ENCODE results near the gene RAD1. TPM values are rescaled to one million over a fixed set of nuclear protein-coding genes. Genes with fewer than 3 reads are reported as not detected.
A peak's percentile ranks its signal among the peaks of the same experiment; 100 is the strongest.

RAD1 gene
- polyA plus RNA-seq, 1 donor (not counting 4 experiments of a cell fraction or from before 2014, with no cell fraction given) = 23.1 TPM

- peaks cover 11% of the 10 kb centered on the region for H3K4me1 ChIP-seq (ENCODE audit: control insufficient read depth, extremely low read depth, insufficient read depth, low read length)
- no peak for FAIRE-seq
- H4K20me1 ChIP-seq (ENCODE audit: control insufficient read depth, extremely low read depth, insufficient read depth, low read length) = no peaks in the 10 kb centered on the region
- dilution Hi-C loops (cut with MboI; ENCODE audit: extremely low pct_ligation_motif_present, low sequenced_read_pairs) = no loop called here
- no peaks in the 10 kb centered on the region for H3K9me3 ChIP-seq (ENCODE audit: control insufficient read depth, low read depth, low read length)
- H3K4me3 ChIP-seq (ENCODE audit: control insufficient read depth in 2 of 3, extremely low read depth in 1 of 3, insufficient read depth in 2 of 3, low read depth in 1 of 3, low read length in 3 of 3) = peak overlapping the region; percentile 85 to 99 (median 86)
- no peak for DNase-seq (ENCODE audit: low read depth, low spot score)
- peaks cover 62% of the 10 kb centered on the region for H3K79me2 ChIP-seq (ENCODE audit: control insufficient read depth, insufficient read depth, low read length)
- H3K4me2 ChIP-seq (ENCODE audit: control insufficient read depth, extremely low read depth, insufficient read depth, low read depth, low read length) = peak overlapping the region; percentile 67
- no peak for TF ChIP-seq EZH2 (IDR thresholded peaks at IDR 0.05; ENCODE audit: low read length)
- TF ChIP-seq, protein P1, sequence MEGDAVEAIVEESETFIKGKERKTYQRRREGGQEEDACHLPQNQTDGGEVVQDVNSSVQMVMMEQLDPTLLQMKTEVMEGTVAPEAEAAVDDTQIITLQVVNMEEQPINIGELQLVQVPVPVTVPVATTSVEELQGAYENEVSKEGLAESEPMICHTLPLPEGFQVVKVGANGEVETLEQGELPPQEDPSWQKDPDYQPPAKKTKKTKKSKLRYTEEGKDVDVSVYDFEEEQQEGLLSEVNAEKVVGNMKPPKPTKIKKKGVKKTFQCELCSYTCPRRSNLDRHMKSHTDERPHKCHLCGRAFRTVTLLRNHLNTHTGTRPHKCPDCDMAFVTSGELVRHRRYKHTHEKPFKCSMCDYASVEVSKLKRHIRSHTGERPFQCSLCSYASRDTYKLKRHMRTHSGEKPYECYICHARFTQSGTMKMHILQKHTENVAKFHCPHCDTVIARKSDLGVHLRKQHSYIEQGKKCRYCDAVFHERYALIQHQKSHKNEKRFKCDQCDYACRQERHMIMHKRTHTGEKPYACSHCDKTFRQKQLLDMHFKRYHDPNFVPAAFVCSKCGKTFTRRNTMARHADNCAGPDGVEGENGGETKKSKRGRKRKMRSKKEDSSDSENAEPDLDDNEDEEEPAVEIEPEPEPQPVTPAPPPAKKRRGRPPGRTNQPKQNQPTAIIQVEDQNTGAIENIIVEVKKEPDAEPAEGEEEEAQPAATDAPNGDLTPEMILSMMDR (optimal IDR thresholded peaks at IDR 0.05 in 1 of 3, IDR thresholded peaks at IDR 0.05 in 1 of 3, conservative IDR thresholded peaks at IDR 0.05 in 1 of 3; ENCODE audit: extremely low read depth in 1 of 3, insufficient read depth in 2 of 3, low read length in 3 of 3) = no peak
- H3K27ac ChIP-seq (ENCODE audit: control insufficient read depth, insufficient read depth, low read length) = peak overlapping the region; percentile 82
- H3K9me1 ChIP-seq (ENCODE audit: control insufficient read depth, extremely low read depth, insufficient read depth, low read length) = no peaks in the 10 kb centered on the region
- H3K9ac ChIP-seq (ENCODE audit: control insufficient read depth, extremely low read depth, insufficient read depth, low read length) = peak overlapping the region; percentile 91
- no peak overlapping the region for H2AFZ ChIP-seq (ENCODE audit: control insufficient read depth, low read length)
- no peaks in the 10 kb centered on the region for H3K27me3 ChIP-seq (ENCODE audit: control insufficient read depth, extremely low read depth, insufficient read depth, low read length)
- peaks cover 3 to 4% of the 10 kb centered on the region in 2 experiments for H3K36me3 ChIP-seq (ENCODE audit: control insufficient read depth in 2 of 2, extremely low read depth in 1 of 2, insufficient read depth in 2 of 2, low read length in 2 of 2)
Measured at GRCh38 chr5:34916518-34916917, 1.2 kb upstream of the RAD1 start.

DNA sequence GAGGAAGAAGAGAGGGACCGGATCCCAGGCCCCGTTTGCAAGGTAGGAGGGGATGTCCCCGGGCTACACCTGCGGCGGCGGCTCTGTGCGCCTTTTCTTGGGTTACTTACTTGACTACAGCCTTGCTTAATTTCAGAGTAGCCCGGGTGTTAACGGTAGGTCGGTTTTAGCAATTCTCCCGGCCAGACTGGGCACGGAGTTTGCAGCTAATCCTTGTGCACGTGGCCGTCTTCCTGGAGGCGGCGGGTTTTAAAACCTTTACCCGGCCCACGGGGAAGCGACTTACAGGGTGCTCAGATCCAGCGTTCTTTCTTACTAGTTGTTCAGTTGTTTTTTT lies 520 bp upstream of the RAD1 start:
- peak overlapping the region; percentile 82 for H3K27ac ChIP-seq (ENCODE audit: control insufficient read depth, insufficient read depth, low read length)
- H3K4me3 ChIP-seq (ENCODE audit: control insufficient read depth in 2 of 3, extremely low read depth in 1 of 3, insufficient read depth in 2 of 3, low read depth in 1 of 3, low read length in 3 of 3) = peak overlapping the region; percentile 85 to 99 (median 86)
- DNase-seq (ENCODE audit: low read depth, low spot score) (no peak), FAIRE-seq (no peak)
- dilution Hi-C loops (cut with MboI; ENCODE audit: extremely low pct_ligation_motif_present, low sequenced_read_pairs) = no loop called here
- H3K4me1 ChIP-seq (ENCODE audit: control insufficient read depth, extremely low read depth, insufficient read depth, low read length) = peaks cover 11% of the 10 kb centered on the region
- peaks cover 62% of the 10 kb centered on the region for H3K79me2 ChIP-seq (ENCODE audit: control insufficient read depth, insufficient read depth, low read length)
- H3K36me3 ChIP-seq (ENCODE audit: control insufficient read depth in 2 of 2, extremely low read depth in 1 of 2, insufficient read depth in 2 of 2, low read length in 2 of 2) = peaks cover 4 to 6% of the 10 kb centered on the region in 2 experiments
- no peaks in the 10 kb centered on the region for H4K20me1 ChIP-seq (ENCODE audit: control insufficient read depth, extremely low read depth, insufficient read depth, low read length)
- H3K4me2 ChIP-seq (ENCODE audit: control insufficient read depth, extremely low read depth, insufficient read depth, low read depth, low read length) = peak overlapping the region; percentile 67
- H3K9ac ChIP-seq (ENCODE audit: control insufficient read depth, extremely low read depth, insufficient read depth, low read length) = peak overlapping the region; percentile 91
- peak overlapping the region; percentile 97 for H2AFZ ChIP-seq (ENCODE audit: control insufficient read depth, low read length)
- no peaks in the 10 kb centered on the region for H3K9me1 ChIP-seq (ENCODE audit: control insufficient read depth, extremely low read depth, insufficient read depth, low read length)
- no peaks in the 10 kb centered on the region for H3K27me3 ChIP-seq (ENCODE audit: control insufficient read depth, extremely low read depth, insufficient read depth, low read length)
- no peaks in the 10 kb centered on the region for H3K9me3 ChIP-seq (ENCODE audit: control insufficient read depth, low read depth, low read length)
- TF ChIP-seq, protein P1 (optimal IDR thresholded peaks at IDR 0.05 in 1 of 3, IDR thresholded peaks at IDR 0.05 in 1 of 3, conservative IDR thresholded peaks at IDR 0.05 in 1 of 3; ENCODE audit: extremely low read depth in 1 of 3, insufficient read depth in 2 of 3, low read length in 3 of 3) = no peak
- TF ChIP-seq EZH2 (IDR thresholded peaks at IDR 0.05; ENCODE audit: low read length) = no peak

Measured in keratinocyte (primary cell).